ENCODE data around the gene ZNF410.
A peak's percentile ranks its signal among the peaks of the same experiment; 100 is the strongest.

ZNF410 gene

GRCh38 chr14:73949752-73950734 lies 63.4 kb downstream of the ZNF410 start, which contains the start of the genes COQ6 and FAM161B:
TSS of gene COQ6 (plus strand) at chr14:73950302. CDS start at chr14:73950333, 31 bp downstream.
TSS of gene FAM161B (minus strand) at chr14:73950094. CDS start at chr14:73950026, 68 bp downstream.
- peak; percentile 96 for DNase-seq (ENCODE audit: low spot score)

- no peak for DNase-seq (ENCODE audit: low spot score)
Observed at GRCh38 chr14:73953731-73954130, 67.1 kb downstream of the ZNF410 start.

GRCh38 chr14:73955674-73956073 lies 69.0 kb downstream of the ZNF410 start:
- no peak for DNase-seq (ENCODE audit: low spot score)

GRCh38 chr14:73958591-73958990 lies 71.9 kb downstream of the ZNF410 start:
- no peak for DNase-seq (ENCODE audit: low spot score)

- no peak for DNase-seq (ENCODE audit: low spot score)
Observed at GRCh38 chr14:73961192-73961591, 74.5 kb downstream of the ZNF410 start.

- no peak for DNase-seq (ENCODE audit: low spot score)
Observed at GRCh38 chr14:73965216-73965615, 78.6 kb downstream of the ZNF410 start.

- DNase-seq (ENCODE audit: low spot score) = peak; percentile 39
Observed at GRCh38 chr14:73968885-73969284, 82.2 kb downstream of the ZNF410 start.

- DNase-seq (ENCODE audit: low spot score) = no peak
Observed at GRCh38 chr14:73973497-73973896, 86.8 kb downstream of the ZNF410 start.

GRCh38 chr14:73976125-73976524 lies 89.5 kb downstream of the ZNF410 start:
- DNase-seq (ENCODE audit: low spot score) = no peak

GRCh38 chr14:73977896-73978295 lies 91.2 kb downstream of the ZNF410 start:
- DNase-seq (ENCODE audit: low spot score) = no peak
